Esophagus muscularis mucosa (tissue), 3 donors: Measurements from ENCODE around the gene KRTAP10-10.

ENCODE experiments used
- CTCF ChIP-seq, 3 experiments: fragments of 200-600 bp in 2 of 3; fragments of 450-650 bp in 1 of 3; sonication (generic) in 2 of 3; IDR thresholded peaks; one replicate each; pipeline ENCODE4 v1.5.1; 2017 to 2019; ENCODE audit warnings: antibody characterized with exemption in 3 of 3, mild to moderate bottlenecking in 2 of 3, moderate library complexity in 1 of 3
- POLR2AphosphoS5 ChIP-seq, 2 donors: sonication (generic); formaldehyde crosslinking; IDR thresholded peaks; one replicate each; pipeline ENCODE4 v1.6.1; 2017; ENCODE audit warnings: antibody characterized with exemption in 2 of 2

DNA sequence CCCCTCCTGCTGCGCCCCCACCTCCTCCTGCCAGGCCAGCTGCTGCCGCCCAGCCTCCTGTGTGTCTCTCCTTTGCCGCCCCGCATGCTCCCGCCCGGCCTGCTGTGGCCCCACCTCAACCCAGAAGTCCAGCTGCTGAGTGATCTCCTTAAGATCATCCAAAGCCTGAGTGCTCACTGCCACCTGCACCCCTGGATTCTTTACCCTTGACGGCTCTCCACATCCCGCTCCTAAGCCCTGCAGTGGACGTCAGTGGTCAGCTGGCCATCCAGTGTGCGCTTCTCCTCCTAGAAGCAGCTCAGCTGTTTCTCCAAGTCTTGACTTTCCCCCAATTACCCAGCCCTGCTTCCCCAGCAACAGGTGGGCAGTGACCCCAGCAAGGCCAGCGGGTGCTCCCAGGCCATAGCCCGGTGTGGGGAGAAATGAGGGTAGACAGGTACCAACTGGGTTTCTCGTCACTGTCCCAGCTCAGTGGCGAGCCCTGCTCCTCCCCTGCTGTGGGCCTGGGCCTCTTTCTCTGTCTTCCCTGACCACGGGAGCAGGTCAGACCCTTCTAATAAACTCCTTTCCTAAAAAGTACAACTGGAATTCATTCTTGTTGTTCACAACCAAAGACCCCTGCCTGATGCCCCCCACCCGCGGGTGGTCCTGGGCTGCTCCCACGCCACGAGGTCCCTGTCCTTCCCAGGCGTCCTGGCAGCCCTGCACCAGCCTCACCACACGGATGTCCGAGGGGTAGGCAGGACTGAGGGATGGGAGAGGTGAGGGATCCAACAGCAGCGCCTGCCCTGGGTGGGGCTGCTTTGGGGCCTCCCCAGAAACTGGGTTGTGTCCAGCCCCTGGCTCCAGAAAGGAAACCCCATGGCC lies 35.3 kb upstream of the KRTAP10-10 start:
- TF ChIP-seq CTCF (IDR thresholded peaks at IDR 0.05) (no peak), POLR2AphosphoS5 (IDR thresholded peaks at IDR 0.05) (no peak)
